NB4 (cell line): ENCODE results near the gene TEX30.

Experiments used
- CTCF ChIP-seq: IDR thresholded peaks from one replicate; pipeline ENCODE4 v1.5.1; 2012; ENCODE audit warnings: low read depth, low read length
- MAX ChIP-seq: IDR thresholded peaks from 2 replicates; pipeline ENCODE4 v1.6.1; 2011; ENCODE audit warnings: low read depth, low read length
- POLR2A ChIP-seq: IDR thresholded peaks from 2 replicates; pipeline ENCODE4 v1.6.1; 2011; ENCODE audit warnings: mild to moderate bottlenecking; ENCODE audit not compliant: insufficient read length; ENCODE audit errors: extremely low read depth

- no peak for TF ChIP-seq MAX
- TF ChIP-seq CTCF: no peak
- TF ChIP-seq POLR2A: no peak
Measured at GRCh38 chr13:102788683-102789082, 15.1 kb upstream of the TEX30 start.
